ENCODE data around the gene KCNB1.
"Not testable (repeated sequence)": the region's sequence is repeated elsewhere in the genome, so short reads cannot be mapped to it uniquely, and the experiment has no call there.

KCNB1 gene

DNA sequence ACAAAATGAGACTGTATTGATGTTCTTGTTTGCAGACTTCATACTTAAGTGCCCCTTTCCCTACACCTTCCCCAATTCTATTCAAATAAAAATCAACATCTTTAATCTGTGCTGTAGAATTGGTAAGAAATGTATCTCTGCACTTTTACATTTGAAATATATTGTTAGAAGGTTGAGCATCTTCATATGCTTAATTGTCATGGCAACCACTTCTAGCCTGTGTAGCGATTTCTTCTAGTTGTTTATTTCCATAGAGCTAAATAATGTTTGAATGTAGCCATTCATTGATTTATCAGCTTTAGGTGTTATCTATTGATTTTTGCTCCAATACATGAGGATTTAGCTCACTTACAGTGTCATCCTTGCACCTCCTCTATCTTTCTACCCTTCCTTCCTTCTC is 166.9 kb downstream of the KCNB1 start:
- no peak overlapping the region for H3K4me3 ChIP-seq
- TF ChIP-seq, protein P1, sequence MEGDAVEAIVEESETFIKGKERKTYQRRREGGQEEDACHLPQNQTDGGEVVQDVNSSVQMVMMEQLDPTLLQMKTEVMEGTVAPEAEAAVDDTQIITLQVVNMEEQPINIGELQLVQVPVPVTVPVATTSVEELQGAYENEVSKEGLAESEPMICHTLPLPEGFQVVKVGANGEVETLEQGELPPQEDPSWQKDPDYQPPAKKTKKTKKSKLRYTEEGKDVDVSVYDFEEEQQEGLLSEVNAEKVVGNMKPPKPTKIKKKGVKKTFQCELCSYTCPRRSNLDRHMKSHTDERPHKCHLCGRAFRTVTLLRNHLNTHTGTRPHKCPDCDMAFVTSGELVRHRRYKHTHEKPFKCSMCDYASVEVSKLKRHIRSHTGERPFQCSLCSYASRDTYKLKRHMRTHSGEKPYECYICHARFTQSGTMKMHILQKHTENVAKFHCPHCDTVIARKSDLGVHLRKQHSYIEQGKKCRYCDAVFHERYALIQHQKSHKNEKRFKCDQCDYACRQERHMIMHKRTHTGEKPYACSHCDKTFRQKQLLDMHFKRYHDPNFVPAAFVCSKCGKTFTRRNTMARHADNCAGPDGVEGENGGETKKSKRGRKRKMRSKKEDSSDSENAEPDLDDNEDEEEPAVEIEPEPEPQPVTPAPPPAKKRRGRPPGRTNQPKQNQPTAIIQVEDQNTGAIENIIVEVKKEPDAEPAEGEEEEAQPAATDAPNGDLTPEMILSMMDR (IDR thresholded peaks at IDR 0.05) = no peak
- intact Hi-C loops (cut with DNase I; ENCODE audit: low total_unique reads) = no loop called here
- peaks cover 0 to 19% (median 17%) of the 10 kb centered on the region in 4 donors for H3K4me1 ChIP-seq
- DNase-seq = no peak
- no peaks in the 10 kb centered on the region for H3K36me3 ChIP-seq
- H3K9me3 ChIP-seq = peaks cover 0 to 2% (median 0%) of the 10 kb centered on the region in 3 donors
- peaks cover 0 to 31% of the 10 kb centered on the region in 2 donors for H3K27me3 ChIP-seq
- H3K27ac ChIP-seq = no peak overlapping the region

DNA sequence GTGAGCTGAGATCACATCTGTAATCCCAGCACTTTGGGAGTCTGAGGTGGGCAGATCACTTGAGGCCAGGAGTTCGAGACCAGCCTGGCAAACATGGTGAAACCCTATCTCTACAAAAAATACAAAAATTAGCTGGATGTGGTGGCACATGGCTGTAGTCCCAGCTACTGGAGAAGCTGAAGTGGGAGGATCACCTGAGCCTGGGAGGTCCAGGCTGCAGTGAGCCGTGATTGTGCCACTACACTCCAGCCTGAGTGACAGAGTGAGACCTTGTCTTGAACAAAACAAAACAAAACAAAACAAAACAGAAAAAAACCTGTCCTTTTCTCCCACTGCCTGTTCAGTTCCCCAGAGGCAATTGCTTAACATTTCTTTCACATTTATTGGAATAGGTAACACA is 168.4 kb downstream of the KCNB1 start:
- H3K4me3 ChIP-seq; H3K27ac ChIP-seq; H3K36me3 ChIP-seq; intact Hi-C loops (cut with DNase I; ENCODE audit: low total_unique reads); H3K9me3 ChIP-seq; DNase-seq: not testable (repeated sequence)
- peaks cover 0 to 18% of the 10 kb centered on the region in 2 donors for H3K27me3 ChIP-seq
- H3K4me1 ChIP-seq = peaks cover 0 to 13% (median 10%) of the 10 kb centered on the region in 4 donors

All from tibial artery (tissue), 4 donors.